Suprapubic skin (tissue), 4 donors: Measurements from ENCODE around the gene PRKAR2A.

ENCODE experiments used
- CTCF ChIP-seq, 2 donors: fragments of 200-600 bp in 1 of 2; fragments of 450-650 bp in 1 of 2; sonication (generic) in 1 of 2; IDR thresholded peaks; one replicate each; pipeline ENCODE4 v1.5.1; 2016 to 2019; ENCODE audit warnings: antibody characterized with exemption in 2 of 2, mild to moderate bottlenecking in 1 of 2, moderate library complexity in 1 of 2
- EP300 ChIP-seq: sonication (generic); formaldehyde crosslinking; IDR thresholded peaks from one replicate; pipeline ENCODE4 v1.6.1; 2017; ENCODE audit warnings: antibody characterized with exemption
- POLR2AphosphoS5 ChIP-seq, 3 donors: sonication (generic); formaldehyde crosslinking; IDR thresholded peaks; one replicate each; pipeline ENCODE4 v1.6.1; 2017; ENCODE audit warnings: antibody characterized with exemption in 3 of 3

GRCh38 chr3:48820612-48821324 is 26.9 kb downstream of the PRKAR2A start:
- no peak for TF ChIP-seq EP300
- no peak for TF ChIP-seq CTCF (IDR thresholded peaks at IDR 0.05)
- no peak for TF ChIP-seq POLR2AphosphoS5 (IDR thresholded peaks at IDR 0.05)
